CD8-positive, alpha-beta memory T cell (primary cell): Measurements from ENCODE around the gene DOCK10. TPM values are rescaled to one million over a fixed set of nuclear protein-coding genes. Genes with fewer than 3 reads are reported as not detected.

Source experiments
- CTCF ChIA-PET: fragments of 350-600 bp; sonication (Branson Sonifier 250); formaldehyde crosslinking; loops from one replicate; lab custom pipeline; 2021; ENCODE audit warnings: antibody characterized with exemption; lab: Charles Lee
- POLR2A ChIA-PET: fragments of 350-600 bp; sonication (Branson Sonifier 250); formaldehyde crosslinking; loops from one replicate; lab custom pipeline; 2021; ENCODE audit warnings: antibody characterized with exemption; lab: Charles Lee
- DNase-seq, 5 donors: peaks; one replicate each; pipeline versions ENCODE4 v3.0.0 to v3.0.0-alpha.2; 2020 to 2022; ENCODE audit warnings: mixed read lengths in 1 of 5
- H3K27ac ChIP-seq: one replicate; pipeline ENCODE4 v1.7.0; 2013; ENCODE audit warnings: low read depth, mild to moderate bottlenecking, low read length, moderate library complexity
- H3K27me3 ChIP-seq: 2 replicates; pipeline ENCODE4 v1.7.0; 2013; ENCODE audit warnings: low read length, mild to moderate bottlenecking; ENCODE audit not compliant: insufficient read depth, poor library complexity, severe bottlenecking
- H3K36me3 ChIP-seq: 2 replicates; pipeline ENCODE4 v1.7.0; 2013; ENCODE audit warnings: mild to moderate bottlenecking, low read length, moderate library complexity; ENCODE audit not compliant: insufficient read depth
- H3K4me1 ChIP-seq: 2 replicates; pipeline ENCODE4 v1.7.0; 2013; ENCODE audit warnings: mild to moderate bottlenecking, low read length, moderate library complexity; ENCODE audit not compliant: insufficient read depth
- H3K4me3 ChIP-seq: 2 replicates; pipeline ENCODE4 v1.7.0; 2013; ENCODE audit warnings: mild to moderate bottlenecking, low read length
- H3K9me3 ChIP-seq: 2 replicates; pipeline ENCODE4 v1.7.0; 2013; ENCODE audit warnings: mild to moderate bottlenecking, low read length
- H3K27ac Mint-ChIP-seq, 8 donors: one replicate each; pipeline ENCODE4 v1.8.0; 2020 to 2021; ENCODE audit warnings: mixed read lengths in 8 of 8, mild to moderate bottlenecking in 6 of 8, inconsistent platforms in 3 of 8, moderate library complexity in 3 of 8
- H3K27me3 Mint-ChIP-seq, 2 donors: one replicate each; pipeline ENCODE4 v1.8.0; 2020 to 2021; ENCODE audit warnings: mixed read lengths in 2 of 2, mild to moderate bottlenecking in 1 of 2, moderate library complexity in 1 of 2
- H3K36me3 Mint-ChIP-seq, 3 donors: one replicate each; pipeline ENCODE4 v1.8.0; 2020 to 2021; ENCODE audit warnings: mixed read lengths in 3 of 3, inconsistent platforms in 1 of 3, mild to moderate bottlenecking in 1 of 3
- H3K4me1 Mint-ChIP-seq, 3 donors: one replicate each; pipeline ENCODE4 v1.8.0; 2020 to 2021; ENCODE audit warnings: mixed read lengths in 3 of 3, inconsistent platforms in 1 of 3, mild to moderate bottlenecking in 1 of 3
- H3K4me3 Mint-ChIP-seq, 7 donors: one replicate each; pipeline ENCODE4 v1.8.0; 2020 to 2021; ENCODE audit warnings: mixed read lengths in 7 of 7, mild to moderate bottlenecking in 6 of 7, moderate library complexity in 4 of 7, inconsistent platforms in 2 of 7
- H3K9me3 Mint-ChIP-seq, 5 donors: one replicate each; pipeline ENCODE4 v1.8.0; 2020 to 2022; ENCODE audit warnings: mixed read lengths in 5 of 5, mild to moderate bottlenecking in 3 of 5, moderate library complexity in 2 of 5, inconsistent platforms in 1 of 5
- polyA plus RNA-seq: library from polyadenylated mRNA; unstranded; fragments of 300-500 nt; fragmentation: Illumina TruSeq; gene quantifications from one replicate; pipeline ENCODE4 v1.2.3, GENCODE V29; 2021
- total RNA-seq, 2 experiments: library from RNA; stranded (reverse); gene quantifications; one replicate each; pipeline ENCODE4 v1.2.3, GENCODE V29; 2021

DOCK10 gene
- total and polyA plus RNA-seq, 3 experiments from 2014 or later = 52.4 to 138 (median 135) TPM

DNA sequence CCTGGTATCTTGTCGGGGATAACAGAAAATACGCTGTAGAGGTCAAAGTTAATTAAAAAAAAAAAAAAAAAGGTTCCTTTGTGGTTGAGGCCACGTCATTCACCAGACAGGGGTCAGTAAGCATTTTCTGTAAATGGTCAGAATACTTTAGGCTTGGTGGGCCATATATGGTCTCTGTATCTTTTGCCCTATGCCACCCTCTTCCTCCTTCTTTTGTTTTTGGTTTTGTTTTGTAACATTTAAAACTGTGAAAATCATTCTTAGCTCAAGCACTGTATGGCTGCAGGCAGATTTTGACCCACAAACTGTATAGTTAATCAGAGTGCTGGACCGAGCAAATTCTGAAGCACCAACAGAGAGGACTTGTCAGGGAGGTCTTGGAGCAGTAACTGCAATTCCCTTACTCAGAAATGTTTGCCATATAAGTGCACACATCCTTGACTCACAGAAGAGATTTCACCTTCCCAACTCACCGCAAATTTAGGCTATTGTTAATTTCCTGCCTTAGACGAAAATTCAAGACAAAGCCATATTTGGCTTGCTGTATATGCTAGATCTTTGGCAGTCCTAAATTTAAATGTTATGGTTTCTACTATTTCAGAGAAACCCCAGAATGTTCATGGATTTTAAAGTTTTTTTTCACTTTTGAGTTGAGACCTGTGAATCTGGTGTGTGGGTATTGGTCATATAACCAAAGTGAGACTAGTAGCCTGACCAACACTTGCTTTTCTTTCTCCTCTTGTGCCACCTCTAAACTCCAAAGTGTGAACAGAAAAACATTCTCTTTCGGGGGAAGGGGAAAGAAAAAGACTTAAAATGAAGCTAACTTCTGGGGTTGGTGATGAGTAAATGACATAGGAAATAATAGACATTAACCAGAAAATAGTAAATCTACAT lies 65.4 kb downstream of the DOCK10 start:
- no peaks in the 10 kb centered on the region for H3K9me3 Mint-ChIP-seq

DNA sequence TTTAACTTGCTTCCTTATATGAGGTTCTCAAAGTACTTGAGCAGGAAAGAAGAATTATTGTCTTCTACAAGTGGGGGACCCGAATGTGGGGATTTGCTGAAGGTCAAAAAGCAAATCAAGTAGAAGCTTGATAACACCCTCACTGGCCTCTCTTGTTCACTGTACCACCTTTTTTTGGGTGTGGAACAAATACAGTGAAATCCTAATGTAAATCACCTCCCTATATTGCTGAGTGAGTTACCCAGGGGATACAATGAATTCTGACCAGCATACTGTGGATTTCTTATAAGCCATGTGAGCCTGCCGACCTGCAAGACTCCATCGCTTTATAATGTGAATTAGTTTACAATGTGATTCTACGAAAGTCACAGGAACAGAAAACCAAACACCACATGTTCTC lies 66.5 kb downstream of the DOCK10 start:
- ChIA-PET POLR2A (no interaction called here), CTCF (no interaction called here)
- Histone ChIP-seq H3K36me3 (no peaks in the 10 kb centered on the region), H3K9me3 (no peaks in the 10 kb centered on the region), H3K27me3 (no peaks in the 10 kb centered on the region), H3K27ac (no peak overlapping the region), H3K4me1 (peaks cover 37% of the 10 kb centered on the region), H3K4me3 (no peak overlapping the region)
- peaks cover 0 to 21% (median 9%) of the 10 kb centered on the region in 3 donors for H3K36me3 Mint-ChIP-seq
- DNase-seq = no peak
- H3K4me1 Mint-ChIP-seq = peaks cover 61 to 89% (median 87%) of the 10 kb centered on the region in 3 donors
- no peaks in the 10 kb centered on the region for H3K27me3 Mint-ChIP-seq
- peak overlapping the region in 3 of 8 donors; percentile 24 to 50 (median 42) for H3K27ac Mint-ChIP-seq
- peak overlapping the region in 1 of 7 donors; percentile 12 for H3K4me3 Mint-ChIP-seq
- no peaks in the 10 kb centered on the region for H3K9me3 Mint-ChIP-seq

More for the DNA sequence above, 65.4 kb downstream of the DOCK10 start:
- Histone ChIP-seq H3K36me3 (no peaks in the 10 kb centered on the region), H3K9me3 (no peaks in the 10 kb centered on the region), H3K4me3 (no peak overlapping the region), H3K4me1 (peaks cover 33% of the 10 kb centered on the region), H3K27me3 (no peaks in the 10 kb centered on the region), H3K27ac (no peak overlapping the region)
- no peak for DNase-seq
- POLR2A ChIA-PET = no interaction called here
- CTCF ChIA-PET = interaction anchor here (0.7 to 1.2 kb wide), 2 partner anchors 9 to 25 kb away, joined by 3 read pairs; no protein-coding TSS in a partner anchor
- H3K36me3 Mint-ChIP-seq = peaks cover 0 to 22% (median 9%) of the 10 kb centered on the region in 3 donors
- H3K4me1 Mint-ChIP-seq = peaks cover 59 to 89% (median 85%) of the 10 kb centered on the region in 3 donors
- H3K27me3 Mint-ChIP-seq = no peaks in the 10 kb centered on the region
- peak overlapping the region in 3 of 7 donors; percentile 3 to 48 (median 32) for H3K4me3 Mint-ChIP-seq
- H3K27ac Mint-ChIP-seq = peak overlapping the region; percentile 20 to 83 (median 58)

DNA sequence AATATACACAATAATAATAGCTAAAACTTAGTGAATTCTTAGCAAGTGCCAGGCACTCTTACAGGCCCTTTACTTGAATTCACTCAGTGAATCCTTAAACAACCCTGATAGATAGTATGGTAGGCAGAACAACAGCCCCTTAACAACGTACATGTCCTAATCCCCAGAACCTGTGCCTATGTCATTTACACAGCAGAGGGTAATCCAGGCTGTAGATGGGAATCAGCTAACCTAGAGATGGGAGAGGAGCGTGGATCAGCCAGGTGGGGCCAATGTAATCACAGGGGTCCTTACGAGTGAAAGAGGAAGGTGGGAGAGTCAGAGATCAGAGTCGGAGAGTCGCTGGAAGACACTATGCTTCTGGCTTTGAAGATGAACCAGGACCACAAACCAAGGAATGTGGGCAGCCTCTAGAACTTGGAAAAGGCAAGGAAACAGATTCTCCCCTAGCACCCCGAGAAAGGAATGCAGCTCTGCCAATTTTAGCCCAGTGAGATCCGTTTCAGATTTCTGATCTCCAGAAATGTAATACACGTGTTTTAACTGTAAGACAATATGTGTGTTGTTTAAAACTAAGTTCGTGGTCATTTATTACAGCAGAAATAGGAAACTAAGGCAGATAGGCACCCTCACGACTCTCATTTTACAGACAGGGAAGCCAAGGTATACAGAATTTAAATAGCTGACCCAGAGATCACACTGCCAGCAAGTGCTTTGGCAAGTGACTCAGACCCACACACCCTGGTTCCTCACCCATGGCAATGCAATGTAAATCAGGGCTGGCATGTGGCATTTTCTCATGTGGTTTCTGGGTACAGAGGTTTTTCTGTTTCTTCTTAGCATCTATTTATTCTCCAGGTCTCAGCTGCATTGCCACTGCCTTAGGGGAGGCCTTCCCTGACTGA lies 68.9 kb downstream of the DOCK10 start:
- Histone ChIP-seq H3K27me3 (no peaks in the 10 kb centered on the region), H3K4me3 (no peak overlapping the region), H3K36me3 (no peaks in the 10 kb centered on the region), H3K9me3 (no peaks in the 10 kb centered on the region), H3K4me1 (peaks cover 61% of the 10 kb centered on the region), H3K27ac (no peak overlapping the region)
- DNase-seq = peak in 1 of 5 donors; percentile 55
- no peaks in the 10 kb centered on the region for H3K27me3 Mint-ChIP-seq
- no peaks in the 10 kb centered on the region for H3K9me3 Mint-ChIP-seq
- ChIA-PET POLR2A (no interaction called here), CTCF (interaction anchor here (0.8 to 1.8 kb wide), 3 partner anchors 9 to 29 kb away, joined by 3 to 7 read pairs (median 4); no protein-coding TSS in a partner anchor)
- H3K4me1 Mint-ChIP-seq = peaks cover 73 to 96% (median 90%) of the 10 kb centered on the region in 3 donors
- peak overlapping the region in 1 of 7 donors; percentile 13 for H3K4me3 Mint-ChIP-seq
- peak overlapping the region; percentile 45 to 95 (median 62) for H3K27ac Mint-ChIP-seq
- H3K36me3 Mint-ChIP-seq = peaks cover 0 to 6% (median 4%) of the 10 kb centered on the region in 3 donors

DNA sequence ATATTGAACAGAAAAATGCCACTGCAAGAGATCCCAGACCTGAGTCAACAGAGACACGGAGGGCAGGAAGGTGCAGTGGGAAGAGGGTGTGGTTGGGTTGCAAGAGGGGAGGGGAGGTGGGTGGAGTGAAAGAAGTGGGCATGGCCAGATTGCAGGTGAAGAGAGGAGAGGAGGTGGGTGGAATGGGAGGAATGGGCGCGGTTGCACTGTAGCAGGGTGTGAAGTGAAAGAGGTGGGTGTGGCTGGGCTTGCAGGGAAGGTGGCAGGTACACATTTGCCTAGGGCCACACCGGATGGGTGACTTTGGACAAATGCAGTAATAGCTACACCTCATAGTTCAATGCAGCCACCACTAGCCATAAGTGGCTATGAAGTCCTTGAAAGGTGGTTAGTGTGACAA lies 71.1 kb downstream of the DOCK10 start:
- Histone ChIP-seq H3K27ac (no peak overlapping the region), H3K4me3 (no peak overlapping the region), H3K4me1 (peaks cover 46% of the 10 kb centered on the region), H3K9me3 (no peaks in the 10 kb centered on the region), H3K27me3 (no peaks in the 10 kb centered on the region), H3K36me3 (no peaks in the 10 kb centered on the region)
- POLR2A ChIA-PET = interaction anchor here (1.0 kb wide), 1 partner anchor 15 kb away, joined by 3 read pairs; no protein-coding TSS in a partner anchor
- peaks cover 0 to 2% (median 1%) of the 10 kb centered on the region in 3 donors for H3K36me3 Mint-ChIP-seq
- CTCF ChIA-PET = interaction anchor here (0.9 to 1.4 kb wide), 4 partner anchors 11 to 31 kb away, joined by 3 to 4 read pairs (median 4); no protein-coding TSS in a partner anchor
- peak overlapping the region; percentile 10 to 84 (median 64) for H3K27ac Mint-ChIP-seq
- peak in 1 of 5 donors; percentile 52 for DNase-seq
- H3K27me3 Mint-ChIP-seq = no peaks in the 10 kb centered on the region
- peak overlapping the region in 6 of 7 donors; percentile 15 to 67 (median 56) for H3K4me3 Mint-ChIP-seq
- peaks cover 63 to 89% (median 86%) of the 10 kb centered on the region in 3 donors for H3K4me1 Mint-ChIP-seq
- H3K9me3 Mint-ChIP-seq = no peaks in the 10 kb centered on the region

GRCh38 chr2:224970311-224970710 lies 72.0 kb downstream of the DOCK10 start:
- no peak overlapping the region for H3K4me3 ChIP-seq
- Mint-ChIP-seq H3K4me1 (peaks cover 60 to 86% (median 84%) of the 10 kb centered on the region in 3 donors), H3K27ac (peak overlapping the region in 6 of 8 donors; percentile 10 to 89 (median 86)), H3K4me3 (peak overlapping the region in 3 of 7 donors; percentile 20 to 55 (median 26)), H3K27me3 (no peaks in the 10 kb centered on the region), H3K36me3 (peaks cover 0 to 2% (median under 1%) of the 10 kb centered on the region in 3 donors), H3K9me3 (no peaks in the 10 kb centered on the region)
- no peak overlapping the region for H3K27ac ChIP-seq
- CTCF ChIA-PET = interaction anchor here (0.9 to 1.4 kb wide), 3 partner anchors 13 to 32 kb away, joined by 4 read pairs; no protein-coding TSS in a partner anchor
- POLR2A ChIA-PET = interaction anchor here (1.0 kb wide), 1 partner anchor 16 kb away, joined by 3 read pairs; no protein-coding TSS in a partner anchor
- no peak for DNase-seq
- H3K36me3 ChIP-seq = no peaks in the 10 kb centered on the region
- H3K9me3 ChIP-seq = no peaks in the 10 kb centered on the region
- H3K27me3 ChIP-seq = no peaks in the 10 kb centered on the region
- peaks cover 46% of the 10 kb centered on the region for H3K4me1 ChIP-seq

GRCh38 chr2:224969633-224970260 lies 72.5 kb downstream of the DOCK10 start:
- no peaks in the 10 kb centered on the region for H3K27me3 ChIP-seq
- peaks cover 46% of the 10 kb centered on the region for H3K4me1 ChIP-seq
- no peaks in the 10 kb centered on the region for H3K36me3 ChIP-seq
- H3K27ac Mint-ChIP-seq = peak overlapping the region; percentile 40 to 97 (median 86)
- ChIA-PET CTCF (interaction anchor here (1.0 to 2.0 kb wide), 3 partner anchors 12 to 17 kb away, joined by 3 to 5 read pairs (median 4); no protein-coding TSS in a partner anchor), POLR2A (no interaction called here)
- DNase-seq = no peak
- H3K4me3 Mint-ChIP-seq = peak overlapping the region in 6 of 7 donors; percentile 19 to 63 (median 48)
- peaks cover 0 to 2% (median 0%) of the 10 kb centered on the region in 3 donors for H3K36me3 Mint-ChIP-seq
- no peaks in the 10 kb centered on the region for H3K9me3 Mint-ChIP-seq
- peaks cover 58 to 86% (median 84%) of the 10 kb centered on the region in 3 donors for H3K4me1 Mint-ChIP-seq
- H3K4me3 ChIP-seq = no peak overlapping the region
- H3K9me3 ChIP-seq = no peaks in the 10 kb centered on the region
- no peak overlapping the region for H3K27ac ChIP-seq
- no peaks in the 10 kb centered on the region for H3K27me3 Mint-ChIP-seq

DNA sequence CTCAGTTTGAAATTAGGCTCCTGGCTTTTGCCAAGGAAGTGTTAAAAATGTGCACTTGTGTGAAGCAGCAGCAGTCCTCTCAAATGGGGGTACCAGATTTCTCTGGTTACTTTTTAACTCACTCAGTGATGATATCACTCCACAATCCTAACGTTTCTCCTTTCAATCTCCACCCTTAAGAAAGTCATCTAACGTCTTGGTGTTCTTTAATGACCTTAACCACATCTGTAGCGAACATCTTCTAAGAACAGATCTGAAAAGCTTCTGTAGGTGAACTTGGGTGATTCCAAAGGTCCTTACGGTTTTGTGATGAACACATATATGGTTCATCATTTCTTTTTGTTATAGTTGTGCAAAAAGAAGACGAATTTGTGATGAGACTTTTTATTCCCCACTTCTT lies 73.2 kb downstream of the DOCK10 start:
- H3K36me3 Mint-ChIP-seq = peaks cover 0 to 2% (median 0%) of the 10 kb centered on the region in 3 donors
- H3K4me3 ChIP-seq = no peak overlapping the region
- no peaks in the 10 kb centered on the region for H3K27me3 ChIP-seq
- no peak overlapping the region for H3K27ac ChIP-seq
- peaks cover 43% of the 10 kb centered on the region for H3K4me1 ChIP-seq
- no peaks in the 10 kb centered on the region for H3K36me3 ChIP-seq
- H3K4me1 Mint-ChIP-seq = peaks cover 55 to 87% (median 80%) of the 10 kb centered on the region in 3 donors
- no peaks in the 10 kb centered on the region for H3K9me3 ChIP-seq
- peak overlapping the region in 3 of 7 donors; percentile 25 to 55 (median 40) for H3K4me3 Mint-ChIP-seq
- peak overlapping the region; percentile 40 to 97 (median 86) for H3K27ac Mint-ChIP-seq
- POLR2A ChIA-PET = no interaction called here
- H3K9me3 Mint-ChIP-seq = no peaks in the 10 kb centered on the region
- CTCF ChIA-PET = interaction anchor here (1.0 to 2.0 kb wide), 4 partner anchors 9 to 18 kb away, joined by 3 to 5 read pairs (median 3); no protein-coding TSS in a partner anchor
- H3K27me3 Mint-ChIP-seq = no peaks in the 10 kb centered on the region
- no peak for DNase-seq
